Stimulated activated CD4-positive, alpha-beta T cell treated with anti-CD3 and anti-CD28 coated beads, Interleukin-2, amount 100 ng/mL, for 48 hours (primary cell): ENCODE results near the gene HOXB7.

Experiments used
- DNase-seq, 2 donors: peaks; one replicate each; pipeline ENCODE4 v3.0.0-alpha.2; 2020

Gene HOXB7

DNA sequence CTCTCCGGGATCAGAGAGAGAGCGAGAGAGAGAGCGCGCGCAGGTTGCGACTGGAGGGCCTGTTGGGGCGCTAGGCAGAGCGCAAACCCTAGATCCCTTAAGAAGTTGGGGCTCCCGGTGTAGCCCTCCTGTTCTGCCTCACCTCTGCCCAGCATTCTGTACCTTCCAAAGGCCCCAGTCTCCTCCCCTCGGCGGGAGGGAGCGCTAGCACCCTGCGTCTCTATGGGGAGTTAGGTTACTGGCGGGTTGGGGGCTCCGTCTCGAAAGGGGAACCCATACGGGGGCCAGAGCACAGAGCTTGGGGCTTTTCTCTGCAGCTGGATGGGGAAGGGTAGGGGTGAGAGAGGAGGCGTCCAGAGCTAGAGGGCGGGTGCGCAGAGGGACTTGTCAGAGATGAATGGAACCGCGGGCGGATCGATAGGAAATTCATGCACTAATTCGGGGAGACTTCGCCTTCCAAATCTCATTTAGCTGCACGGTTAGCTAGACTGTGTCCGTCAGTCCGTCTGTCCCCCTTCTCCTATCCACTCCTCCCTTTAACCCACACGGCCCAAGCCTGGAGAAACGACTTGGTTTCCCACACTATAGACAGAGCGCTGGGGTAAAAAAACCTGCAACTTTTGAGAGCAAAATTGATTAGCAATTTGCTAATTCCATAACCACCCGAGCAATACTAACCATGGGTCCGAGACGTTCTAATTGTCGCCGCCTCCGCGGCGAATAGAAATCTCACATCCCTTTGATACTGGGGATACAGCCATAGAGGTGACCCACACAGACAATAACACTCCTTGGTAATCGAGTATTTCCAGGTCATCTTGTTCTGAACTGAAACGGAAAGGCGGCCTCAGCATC is 32.0 kb downstream of the HOXB7 start:
- DNase-seq, result peak in 1 of 2 donors; percentile 28

- peak in 1 of 2 donors; percentile 57 for DNase-seq
Measured at GRCh38 chr17:48577946-48578615, 32.7 kb downstream of the HOXB7 start, which contains the start of gene HOXB4. Gene HOXB4 (minus strand): TSS chr17:48578350. CDS start chr17:48578319, 31 bp downstream.

GRCh38 chr17:48577330-48577945 is 33.4 kb downstream of the HOXB7 start:
- no peak for DNase-seq

DNA sequence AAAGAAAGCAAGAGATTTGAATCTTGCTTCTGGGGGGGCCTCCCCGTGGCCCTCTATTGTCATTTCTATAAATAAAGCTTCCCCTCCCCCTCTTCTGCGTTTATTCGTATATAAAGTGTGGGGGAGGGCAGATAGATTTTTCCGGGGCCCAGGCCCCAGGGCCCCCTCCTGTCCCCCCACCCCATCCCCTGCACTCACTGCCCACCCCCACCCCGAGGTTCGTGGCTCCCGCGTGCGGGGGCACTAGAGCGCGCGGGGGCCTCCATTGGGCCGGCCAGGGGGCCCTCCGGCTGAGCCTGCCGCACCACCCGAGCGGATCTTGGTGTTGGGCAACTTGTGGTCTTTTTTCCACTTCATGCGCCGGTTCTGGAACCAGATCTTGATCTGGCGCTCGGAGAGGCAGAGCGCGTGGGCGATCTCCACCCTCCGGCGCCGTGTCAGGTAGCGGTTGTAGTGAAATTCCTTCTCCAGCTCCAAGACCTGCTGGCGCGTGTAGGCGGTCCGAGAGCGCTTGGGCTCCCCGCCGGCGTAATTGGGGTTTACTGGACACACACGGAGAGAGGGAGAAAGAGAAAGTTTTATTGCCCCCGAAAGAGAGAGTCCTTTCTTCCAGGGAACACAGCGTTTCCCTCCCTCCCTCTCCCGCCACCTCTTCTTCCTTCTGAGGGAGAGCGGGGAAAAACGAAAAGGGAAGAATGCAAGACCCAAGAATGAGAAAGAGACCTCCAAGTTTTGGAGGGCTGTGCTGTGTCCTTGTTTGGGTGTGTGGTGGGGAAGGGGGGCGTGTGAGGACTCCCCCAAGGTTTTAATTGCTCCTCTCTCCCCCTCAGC is 34.1 kb downstream of the HOXB7 start:
- no peak for DNase-seq

DNA sequence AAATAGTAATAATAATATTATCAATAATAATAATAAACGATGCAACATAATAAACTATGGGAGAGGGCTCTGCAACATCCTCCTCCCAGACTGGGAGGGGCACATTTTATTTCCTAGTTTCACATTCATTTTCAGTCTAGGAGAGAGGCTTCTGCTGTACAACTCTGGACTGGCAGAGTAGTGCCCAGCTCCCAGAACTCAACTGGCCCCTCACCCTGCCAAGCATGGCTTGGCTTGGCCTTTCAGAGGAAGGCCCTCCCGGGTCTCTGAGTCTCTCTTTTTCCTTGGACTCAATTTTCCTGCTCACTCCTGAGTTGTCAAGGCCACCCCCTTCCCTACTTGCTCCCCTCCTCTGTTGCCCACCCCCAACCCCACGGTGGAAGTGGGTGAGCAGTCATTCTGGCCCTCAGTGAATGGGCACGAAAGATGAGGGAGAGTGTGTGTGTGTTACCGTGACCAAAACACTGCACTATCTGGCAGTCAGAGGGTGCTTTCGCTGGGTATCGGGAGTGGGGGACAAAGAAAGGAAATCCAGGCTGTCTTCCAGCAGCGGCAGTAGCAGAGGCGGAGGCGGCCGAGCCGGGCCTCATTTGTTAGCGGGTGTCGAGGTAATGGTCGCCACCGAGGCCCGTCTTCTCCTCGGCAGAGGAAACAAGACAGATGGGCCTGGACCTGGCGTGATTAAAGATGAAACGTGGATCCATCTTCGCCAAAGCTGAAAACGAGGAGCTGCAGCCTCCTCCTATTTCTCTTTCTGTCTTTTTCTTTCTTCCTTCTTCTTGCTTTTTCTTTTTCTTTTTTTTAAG is 34.9 kb downstream of the HOXB7 start:
- no peak for DNase-seq

GRCh38 chr17:48575066-48575582 is 35.7 kb downstream of the HOXB7 start:
- DNase-seq, result no peak

GRCh38 chr17:48574505-48575065 is 36.2 kb downstream of the HOXB7 start:
- no peak for DNase-seq

DNA sequence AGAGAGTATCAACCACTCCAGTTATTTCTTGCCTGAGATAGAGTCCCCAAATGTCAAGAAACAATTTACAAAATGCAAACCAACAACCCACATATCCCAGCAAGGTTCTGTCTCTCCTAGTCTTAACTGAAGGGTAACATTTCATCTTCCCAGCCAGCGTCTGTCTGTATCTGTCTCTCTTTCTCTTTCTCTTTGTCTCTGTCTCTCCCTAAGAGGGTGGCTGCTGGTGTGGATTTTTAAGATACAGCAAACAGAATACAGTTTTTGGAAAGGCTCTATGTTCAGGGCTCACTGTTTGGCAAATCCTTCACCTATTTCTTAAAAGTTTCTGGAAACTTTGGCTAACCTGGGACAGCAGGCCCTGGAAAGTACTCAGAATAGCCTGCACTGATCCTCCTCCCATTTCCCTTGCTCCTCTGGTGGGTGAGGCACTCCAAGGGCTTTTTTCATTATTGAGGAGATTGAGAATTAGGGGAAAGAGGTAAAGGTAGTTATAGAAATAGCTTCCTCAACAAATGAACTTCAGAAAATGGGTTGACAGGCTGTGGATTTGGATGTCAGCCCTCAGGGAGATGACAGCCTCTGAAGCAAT is 38.9 kb downstream of the HOXB7 start:
- DNase-seq, result no peak

- DNase-seq, result no peak
Measured at GRCh38 chr17:48571024-48571818, 39.6 kb downstream of the HOXB7 start.

DNA sequence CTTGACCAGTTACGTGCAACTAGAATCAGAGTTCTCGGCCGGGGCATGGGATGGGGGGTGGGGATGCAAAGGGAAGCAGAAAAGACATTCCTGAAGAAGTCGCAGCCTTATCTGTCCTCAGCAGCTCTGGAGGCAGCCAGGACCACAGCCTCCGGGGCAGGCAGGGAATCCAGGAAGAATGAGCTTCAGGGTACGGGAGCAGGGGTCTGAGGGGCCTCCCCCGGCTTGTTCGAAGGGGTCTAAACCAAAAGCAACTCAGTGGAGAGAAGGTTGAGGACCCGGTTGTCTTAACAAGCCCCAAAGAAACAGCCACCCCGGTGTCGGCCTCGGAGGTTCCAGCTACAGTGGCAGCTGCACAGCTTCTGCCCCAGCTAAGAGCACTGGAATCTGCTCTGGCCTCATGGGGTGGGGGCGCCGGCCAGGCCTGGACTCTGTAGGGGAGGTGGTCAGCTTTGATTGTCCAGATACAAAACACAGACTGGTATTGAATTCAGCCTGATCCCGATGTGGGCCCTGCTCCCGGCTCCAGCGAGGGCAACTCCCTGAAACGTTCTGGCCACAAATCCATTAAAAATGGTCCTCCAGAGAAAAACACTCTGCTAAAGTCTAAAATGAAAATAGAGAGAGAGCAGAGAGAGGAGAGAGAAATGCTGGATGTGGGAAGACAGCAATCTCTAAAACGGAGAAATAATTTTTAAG is 40.3 kb downstream of the HOXB7 start:
- no peak for DNase-seq

GRCh38 chr17:48569674-48570324 is 41.0 kb downstream of the HOXB7 start:
- DNase-seq, result no peak

- no peak for DNase-seq
Measured at GRCh38 chr17:48569240-48569582, 41.6 kb downstream of the HOXB7 start.

GRCh38 chr17:48568499-48569239 is 42.1 kb downstream of the HOXB7 start:
- no peak for DNase-seq

GRCh38 chr17:48567646-48568354 is 43.0 kb downstream of the HOXB7 start:
- DNase-seq, result no peak

DNA sequence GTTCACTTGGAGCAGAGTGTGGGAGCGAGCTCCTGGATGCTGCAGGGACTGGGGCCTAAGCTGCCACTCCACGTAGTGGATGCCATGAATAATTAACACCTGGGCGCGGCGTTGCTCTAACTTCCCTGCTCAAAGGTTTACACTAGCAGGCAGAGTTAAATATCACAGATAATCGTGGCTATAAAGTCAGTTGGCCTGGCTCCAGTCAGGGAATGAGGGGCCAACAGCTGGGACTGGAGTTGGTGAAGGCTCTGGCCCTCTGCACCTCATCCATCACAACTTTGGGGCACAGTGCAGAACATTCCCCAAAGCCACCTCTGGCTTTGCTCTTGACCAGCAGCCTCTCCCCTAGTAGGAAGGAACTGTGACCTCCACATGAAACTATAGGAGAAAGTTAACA is 43.6 kb downstream of the HOXB7 start:
- DNase-seq, result no peak

- no peak for DNase-seq
Measured at GRCh38 chr17:48566717-48567116, 44.1 kb downstream of the HOXB7 start.

DNA sequence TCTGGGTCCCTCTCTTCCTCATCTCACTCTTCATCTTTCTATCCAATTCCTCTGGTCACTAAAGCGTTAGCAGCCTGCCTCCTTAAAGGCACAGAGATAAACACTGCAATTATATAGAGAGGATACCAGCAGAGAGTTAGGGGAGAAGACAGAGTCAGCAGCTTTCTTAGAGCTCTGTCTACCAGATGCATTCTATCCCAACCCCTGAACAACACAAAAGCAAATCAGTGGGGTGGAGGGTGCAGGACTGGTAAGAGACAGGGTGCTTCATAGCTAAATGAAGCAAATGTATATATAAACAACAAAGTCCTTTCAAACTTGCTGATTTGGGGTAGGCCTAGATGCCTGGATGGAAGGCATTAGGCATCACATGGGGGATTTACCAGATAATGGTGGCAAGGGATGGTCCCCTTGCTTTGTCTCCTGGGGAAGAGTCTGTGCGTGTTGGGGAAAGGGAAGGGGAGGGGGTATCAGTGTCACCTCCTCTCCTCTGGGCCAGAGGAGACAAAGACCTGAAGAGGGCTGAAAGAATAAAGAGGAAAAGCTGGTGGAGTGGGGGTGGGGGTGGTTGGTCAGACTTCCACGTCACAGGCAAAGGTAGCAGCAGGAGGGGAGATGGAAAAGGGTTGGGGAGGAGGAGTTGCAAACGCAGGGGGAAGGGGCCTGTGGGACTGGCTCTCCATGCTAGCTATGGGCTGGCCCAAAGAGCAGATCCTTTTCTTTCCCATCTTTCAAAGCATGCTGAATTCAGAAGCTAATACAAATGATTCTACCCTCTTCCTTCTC is 44.7 kb downstream of the HOXB7 start:
- no peak for DNase-seq
